Measurements from ENCODE around the gene SUPT5H. TPM values are rescaled to one million over a fixed set of nuclear protein-coding genes. Genes with fewer than 3 reads are reported as not detected.
A peak's percentile ranks its signal among the peaks of the same experiment; 100 is the strongest.

SUPT5H gene
- total and polyA plus RNA-seq, 10 of the 15 experiments (the other 5 are each of a cell fraction or from before 2014, with no cell fraction given): 27.2 to 194 (median 83.6) TPM

- TF ChIP-seq EED (IDR thresholded peaks at IDR 0.05; ENCODE audit: low read depth) (no peak), RELB (IDR thresholded peaks at IDR 0.05; ENCODE audit: low read depth) (peak; percentile 72)
Measured at GRCh38 chr19:39406656-39407409, 38.5 kb upstream of the SUPT5H start, which contains the start of gene ZFP36 (continued).

- H3K9ac ChIP-seq (ENCODE audit: control insufficient read depth, insufficient read depth, low read length): peak overlapping the region; percentile 80
- no peaks in the 10 kb centered on the region for H3K9me3 ChIP-seq (replicated peaks; ENCODE audit: control insufficient read depth, insufficient read depth, low read length)
- ChIA-PET POLR2A (interaction anchor here (1.2 to 3.9 kb wide), 5 partner anchors 10 to 783 kb away, joined by 3 to 39 read pairs (median 4); partner anchors contain the start of genes MED29, PAF1, RPS16 and SUPT5H), RAD21 (ENCODE audit: unreplicated experiment) (interaction anchor here (1.0 to 4.5 kb wide), 2 partner anchors 9 to 65 kb away, joined by 3 to 37 read pairs; partner anchors contain the start of gene SAMD4B), SMC1A (ENCODE audit: uncharacterized antibody, unreplicated experiment) (interaction anchor here (1.4 to 3.0 kb wide), 2 partner anchors 9 to 16 kb away, joined by 4 to 18 read pairs; partner anchors contain the start of genes MED29 and PAF1), CTCF (interaction anchor here (1.4 kb wide), 1 partner anchor 10 kb away, joined by 14 read pairs; no protein-coding TSS in a partner anchor)
- DNase-seq (ENCODE audit: low read depth, low spot score) (no peak), FAIRE-seq (no peak), ATAC-seq (no peak)
- no TSS peak for BruUV-seq (replicated peaks)
- peaks cover 2 to 6% of the 10 kb centered on the region in 2 experiments; a peak in 2 of 4 replicates for H3K36me3 ChIP-seq (ENCODE audit: control insufficient read depth in 2 of 2, insufficient read depth in 2 of 2, low read length in 1 of 2)
- peaks cover 40% of the 10 kb centered on the region for H3K4me1 ChIP-seq (ENCODE audit: control insufficient read depth, insufficient read depth, low read length)
- 2% methylated on average over 14 of the region's 14 CpGs for WGBS (ENCODE audit: insufficient coverage, insufficient replicate concordance, low lambda C conversion rate, missing lambda C conversion rate)
- no peaks in the 10 kb centered on the region for H4K20me1 ChIP-seq (ENCODE audit: control insufficient read depth, insufficient read depth)
- H3K27me3 ChIP-seq (replicated peaks in 1 of 2; ENCODE audit: control insufficient read depth in 2 of 2, insufficient read depth in 2 of 2, low read length in 1 of 2): no peaks in the 10 kb centered on the region
- in situ Hi-C loops (cut with MboI): no loop called here
- peak overlapping the region; percentile 100 for H3K27ac ChIP-seq (ENCODE audit: control insufficient read depth, insufficient read depth)
- H3K4me3 ChIP-seq: peak overlapping the region; percentile 98
- H3K4me2 ChIP-seq (ENCODE audit: control insufficient read depth, insufficient read depth): peak overlapping the region; percentile 76
- intact Hi-C loops (cut with micrococcal nuclease; ENCODE audit: unreplicated experiment): loop anchor here (10.0 kb wide), 1 partner anchor 433 kb away; the partner anchor contains the start of gene FBXO17
- H3K79me2 ChIP-seq (ENCODE audit: control insufficient read depth, insufficient read depth, low read length): peaks cover 59% of the 10 kb centered on the region
- H2AFZ ChIP-seq (ENCODE audit: control insufficient read depth, low read depth, low read length): no peak overlapping the region
- TF ChIP-seq JUND (IDR thresholded peaks at IDR 0.05; ENCODE audit: low read depth, low read length): no peak
- no peak for TF ChIP-seq ZNF384 (IDR thresholded peaks at IDR 0.05; ENCODE audit: borderline replicate concordance, low read depth, low read length)
- no peak for TF ChIP-seq CEBPB (IDR thresholded peaks at IDR 0.05; ENCODE audit: borderline replicate concordance in 1 of 2, low read depth in 2 of 2, low read length in 2 of 2)
- TF ChIP-seq WRNIP1 (IDR thresholded peaks at IDR 0.05; ENCODE audit: borderline replicate concordance, low read depth, low read length): no peak
- TF ChIP-seq BACH1 (IDR thresholded peaks at IDR 0.05; ENCODE audit: borderline replicate concordance): no peak
- TF ChIP-seq ZBTB4 (CRISPR knock-in tag; IDR thresholded peaks at IDR 0.05): no peak
- TF ChIP-seq NFYA (IDR thresholded peaks at IDR 0.05; ENCODE audit: borderline replicate concordance, low read depth, low read length): no peak
- TF ChIP-seq PRDM15 (CRISPR knock-in tag; IDR thresholded peaks at IDR 0.05): no peak
- TF ChIP-seq ZBED1 (IDR thresholded peaks at IDR 0.05; ENCODE audit: borderline replicate concordance): no peak
- no peak for TF ChIP-seq NFYB (IDR thresholded peaks at IDR 0.05; ENCODE audit: insufficient read depth, low read depth, low read length)
Measured at GRCh38 chr19:39407410-39407659, 38.0 kb upstream of the SUPT5H start.

Measured in GM12878 (cell line).